ENCODE results near the gene STAM. TPM values are rescaled to one million over a fixed set of nuclear protein-coding genes. Genes with fewer than 3 reads are reported as not detected.

The STAM gene
- polyA plus RNA-seq, 4 donors, result 26.3 to 37.0 (median 32.1) TPM

DNA sequence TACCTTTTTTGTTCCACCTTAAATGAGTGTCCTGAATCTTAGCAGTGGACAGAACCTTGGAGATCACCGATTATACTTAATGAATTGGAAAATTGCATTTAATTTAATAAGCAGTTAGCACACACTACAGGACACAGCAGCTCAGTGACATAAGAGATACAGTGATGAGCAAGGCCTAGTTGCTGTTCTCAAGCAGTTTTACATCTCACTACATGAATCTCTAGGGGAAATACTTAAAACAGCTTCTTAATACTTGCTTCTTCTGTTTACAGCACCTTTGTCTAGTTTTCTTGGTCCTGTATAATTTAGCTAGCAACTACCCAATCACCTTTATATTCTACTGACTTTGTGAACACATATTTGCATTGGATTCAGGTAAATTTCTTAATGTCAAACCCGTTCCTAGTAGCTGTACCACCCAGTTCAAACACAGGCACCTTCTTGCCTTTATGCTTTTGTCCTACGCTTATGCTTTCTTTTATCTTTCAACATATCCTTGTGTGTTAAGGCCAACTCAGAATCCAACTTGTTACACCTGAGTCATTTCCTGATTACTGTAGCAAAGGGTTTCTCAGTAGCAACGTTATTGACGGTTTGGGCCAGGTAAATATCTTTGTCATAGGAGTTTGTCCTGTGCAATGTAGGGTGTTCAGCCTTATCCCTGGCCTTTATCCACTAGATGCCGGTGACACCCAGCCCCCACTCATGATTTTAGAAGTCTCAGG lies 1.8 kb downstream of the STAM start:
- no peak for DNase-seq (ENCODE audit: low read depth in 4 of 4, low spot score in 3 of 4)

DNA sequence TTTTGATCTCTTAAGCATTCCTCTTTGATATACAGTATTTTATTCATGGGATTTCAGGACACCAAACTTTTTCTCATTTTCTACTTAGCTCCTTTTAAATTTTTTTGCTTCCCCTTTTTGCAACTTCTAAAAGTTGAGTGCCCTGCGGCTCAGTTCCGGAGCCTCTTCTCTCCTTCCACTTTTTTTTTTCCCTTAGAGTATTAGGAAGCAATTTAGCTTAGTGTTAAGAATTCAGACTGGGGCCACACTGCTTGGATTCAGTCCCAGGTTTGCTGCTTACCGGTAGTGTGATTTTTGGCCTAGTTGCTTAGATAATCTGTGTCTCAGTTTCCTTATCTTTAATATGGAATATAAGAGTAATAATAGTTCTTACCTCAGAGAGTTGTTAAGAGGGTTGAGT lies 3.4 kb downstream of the STAM start:
- DNase-seq (ENCODE audit: low read depth in 4 of 4, low spot score in 3 of 4), result no peak

DNA sequence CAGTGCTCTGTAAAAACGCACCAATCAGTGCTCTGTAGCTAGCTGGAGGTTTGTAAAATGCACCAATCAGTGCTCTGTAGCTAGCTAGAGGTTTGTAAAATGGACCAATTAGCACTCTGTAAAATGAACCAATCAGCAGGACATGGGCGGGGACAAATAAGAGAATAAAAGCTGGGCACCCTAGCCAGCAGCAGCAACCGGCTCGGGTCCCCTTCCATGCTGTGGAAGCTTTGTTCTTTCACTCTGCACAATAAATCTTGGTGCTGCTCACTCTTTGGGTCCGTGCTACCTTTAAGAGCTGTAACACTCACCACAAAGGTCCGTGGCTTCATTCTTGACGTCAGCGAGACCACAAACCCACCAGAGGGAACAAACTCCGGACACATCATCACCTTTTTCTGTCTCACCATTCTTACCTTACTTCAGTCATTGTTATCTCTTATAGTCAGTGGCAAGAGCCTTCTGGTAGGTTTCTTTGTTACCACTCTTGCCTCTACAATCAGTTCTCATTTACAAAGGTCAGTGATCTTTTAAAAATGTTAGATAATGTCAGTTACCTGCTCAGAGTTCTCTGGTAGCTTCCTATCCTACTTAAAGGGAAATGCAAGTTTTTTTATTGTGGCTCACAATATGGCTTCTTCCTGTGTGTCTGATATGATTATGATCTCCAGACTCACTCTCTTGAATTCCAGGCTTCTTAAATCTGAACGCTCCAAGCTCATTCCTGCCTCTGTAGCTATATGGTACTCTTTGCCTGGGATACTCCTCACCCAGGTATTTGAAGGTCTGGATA lies 4.5 kb downstream of the STAM start:
- no peak for DNase-seq (ENCODE audit: low read depth in 4 of 4, low spot score in 3 of 4)

DNA sequence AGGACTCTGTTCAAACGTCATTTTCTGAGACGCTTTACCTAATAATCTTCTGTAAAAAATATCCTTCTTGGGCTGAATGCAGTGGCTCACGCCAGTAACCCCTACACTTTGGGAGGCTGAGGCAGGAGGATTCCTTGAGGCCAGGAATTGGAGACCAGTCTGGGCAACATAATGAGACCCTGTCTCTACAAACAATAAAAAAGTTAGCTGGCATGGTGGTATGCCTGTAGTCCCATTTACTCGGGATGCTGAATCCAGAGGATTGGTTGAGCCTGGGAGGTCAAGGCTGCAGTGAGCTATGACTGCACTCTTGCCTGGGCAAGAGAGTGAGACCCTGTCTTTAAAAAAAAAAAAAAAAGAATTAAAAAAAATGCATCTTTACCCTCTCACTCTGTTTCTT lies 5.1 kb downstream of the STAM start:
- no peak for DNase-seq (ENCODE audit: low read depth in 4 of 4, low spot score in 3 of 4)

DNA sequence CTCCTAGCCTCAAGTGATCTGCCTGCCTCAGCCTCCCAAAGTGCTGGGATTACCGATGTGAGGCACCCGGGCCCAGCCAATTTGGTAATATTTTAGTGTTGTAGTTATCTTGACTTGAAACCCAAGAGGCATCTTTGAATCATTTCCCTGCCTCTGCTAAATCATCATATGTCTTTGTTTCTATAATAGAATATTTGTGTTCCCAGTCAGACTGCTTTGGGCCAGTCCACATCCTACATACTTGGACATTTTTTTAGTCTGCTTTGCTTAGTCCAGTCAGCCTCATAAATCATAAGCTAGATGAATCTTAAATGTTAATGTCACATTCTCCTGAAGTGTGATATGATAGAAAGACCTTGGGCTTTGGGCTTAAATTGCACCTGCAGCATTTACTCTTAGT lies 5.9 kb downstream of the STAM start:
- no peak for DNase-seq (ENCODE audit: low read depth in 4 of 4, low spot score in 3 of 4)

GRCh38 chr10:17650416-17650815 lies 6.5 kb downstream of the STAM start:
- no peak for DNase-seq (ENCODE audit: low read depth in 4 of 4, low spot score in 3 of 4)

DNA sequence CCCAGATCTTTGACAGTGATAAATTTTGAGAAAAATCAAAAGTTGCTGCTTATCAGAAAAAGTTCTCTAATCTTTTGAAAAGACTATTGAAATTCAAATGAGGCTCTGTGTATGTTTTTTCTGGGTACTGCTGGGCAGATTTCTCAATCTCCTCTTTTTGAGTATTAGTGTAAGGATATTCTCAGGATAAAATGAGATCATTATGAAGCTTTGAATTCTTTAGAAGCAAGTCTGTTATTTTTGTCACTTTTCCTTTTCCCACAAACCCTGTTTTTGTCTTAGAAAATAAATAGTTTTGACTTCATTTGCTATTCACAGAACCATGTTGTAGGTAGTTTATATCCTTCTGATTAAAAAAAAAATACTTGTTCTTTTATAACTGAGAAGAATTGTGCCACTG lies 7.9 kb downstream of the STAM start:
- DNase-seq (ENCODE audit: low read depth in 4 of 4, low spot score in 3 of 4), result no peak

GRCh38 chr10:17652585-17652984 lies 8.6 kb downstream of the STAM start:
- no peak for DNase-seq (ENCODE audit: low read depth in 4 of 4, low spot score in 3 of 4)

DNA sequence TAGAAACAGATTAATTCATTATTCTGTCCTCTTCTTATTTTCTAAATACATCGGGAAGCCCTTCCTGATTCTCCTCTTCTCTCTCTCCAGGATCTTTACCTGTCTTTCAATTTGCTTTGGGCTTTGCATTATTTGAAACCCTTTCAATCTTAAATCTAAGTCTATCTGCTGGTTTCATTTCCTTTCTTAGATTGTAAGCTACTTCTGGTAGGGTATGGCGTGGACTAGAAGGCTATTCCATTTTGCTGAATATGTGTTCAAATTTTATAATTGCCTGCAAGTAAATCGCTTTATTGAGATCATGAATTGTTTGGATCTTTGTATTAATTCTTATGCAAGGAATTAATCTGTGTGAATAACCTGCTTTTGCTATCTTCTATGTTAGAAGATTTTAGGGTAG lies 11.1 kb downstream of the STAM start:
- DNase-seq (ENCODE audit: low read depth in 4 of 4, low spot score in 3 of 4), result no peak

- DNase-seq (ENCODE audit: low read depth in 4 of 4, low spot score in 3 of 4), result no peak
Measured at GRCh38 chr10:17655567-17656146, 11.7 kb downstream of the STAM start.

DNA sequence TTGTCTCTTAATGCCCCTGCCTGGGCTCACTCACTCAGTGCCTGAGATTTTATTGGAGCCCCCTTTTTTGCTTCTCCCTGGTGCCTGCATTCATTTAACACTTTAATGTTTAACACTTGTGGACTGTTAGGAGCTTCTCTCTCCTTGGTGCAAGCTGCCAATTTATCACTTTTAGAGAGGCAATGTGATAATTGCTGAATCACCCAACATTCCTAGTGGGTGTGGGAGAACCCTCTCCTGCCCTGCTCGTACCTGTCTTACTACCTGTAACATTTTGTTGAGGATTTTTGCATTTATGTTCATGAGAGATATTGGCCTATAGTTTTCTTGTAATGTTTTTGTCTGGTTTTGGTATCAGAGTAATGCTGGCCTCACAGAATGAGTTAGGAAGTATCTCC lies 13.2 kb downstream of the STAM start:
- DNase-seq (ENCODE audit: low read depth in 4 of 4, low spot score in 3 of 4), result no peak

DNA sequence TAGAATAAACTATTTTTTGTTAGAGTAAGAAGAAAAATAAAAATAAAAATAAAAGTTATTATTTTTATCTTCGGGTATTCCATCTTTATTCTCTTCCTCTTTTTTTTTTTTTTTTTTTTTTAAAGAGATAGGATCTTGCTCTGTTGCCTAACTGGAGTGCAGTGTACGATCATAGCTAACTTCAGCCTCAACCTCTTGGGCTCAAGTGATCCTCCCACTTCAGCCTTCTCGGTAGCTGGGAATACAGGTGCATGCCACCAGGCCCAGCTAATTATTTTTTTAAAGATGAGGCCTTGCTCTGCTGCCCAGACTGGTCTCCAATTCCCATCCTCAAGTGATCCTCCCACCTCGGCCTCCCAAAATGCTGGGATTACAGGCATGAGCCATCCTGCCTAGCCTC lies 15.4 kb downstream of the STAM start:
- DNase-seq (ENCODE audit: low read depth in 4 of 4, low spot score in 3 of 4), result no peak

- no peak for DNase-seq (ENCODE audit: low read depth in 4 of 4, low spot score in 3 of 4)
Measured at GRCh38 chr10:17660921-17661320, 17.0 kb downstream of the STAM start.

DNA sequence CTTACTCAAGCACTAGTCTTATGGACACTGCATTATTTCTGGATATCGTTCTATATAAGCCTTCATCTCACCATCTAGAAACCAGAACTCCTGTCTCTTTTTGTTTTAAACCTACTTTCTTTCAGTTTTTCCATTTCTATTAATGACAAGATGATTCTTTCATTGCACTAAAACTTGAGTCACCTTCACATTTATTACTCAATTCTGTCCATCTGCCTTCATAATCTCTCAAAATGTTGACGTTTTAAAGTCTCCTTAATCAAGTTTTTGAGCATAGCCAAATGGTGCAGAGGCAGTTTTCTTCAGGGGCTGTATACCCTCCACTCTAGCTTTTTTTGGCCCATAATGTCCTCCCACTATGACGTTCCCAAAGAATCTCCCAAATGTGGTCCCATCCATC lies 17.6 kb downstream of the STAM start:
- no peak for DNase-seq (ENCODE audit: low read depth in 4 of 4, low spot score in 3 of 4)

GRCh38 chr10:17662193-17663138 lies 18.5 kb downstream of the STAM start:
- no peak for DNase-seq (ENCODE audit: low read depth in 4 of 4, low spot score in 3 of 4)

DNA sequence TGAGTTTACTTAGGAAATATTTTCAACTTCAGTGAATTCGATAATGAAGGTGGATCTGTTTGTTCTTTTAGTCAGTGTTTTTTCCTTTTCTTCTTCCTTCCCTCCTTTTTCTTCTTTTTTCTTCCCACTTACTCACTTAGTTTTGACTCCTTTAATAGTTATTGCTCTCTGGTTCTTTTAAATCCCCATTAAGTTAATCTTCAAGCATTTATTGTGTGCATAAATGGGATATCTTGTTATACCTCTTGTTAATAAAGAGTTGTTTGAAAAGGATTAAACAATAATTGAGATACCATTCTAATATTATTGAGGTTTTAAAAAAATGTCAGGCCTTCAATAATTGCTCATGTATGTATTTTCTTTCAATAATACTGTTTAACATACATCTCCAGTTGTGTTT lies 19.5 kb downstream of the STAM start:
- no peak for DNase-seq (ENCODE audit: low read depth in 4 of 4, low spot score in 3 of 4)

DNA sequence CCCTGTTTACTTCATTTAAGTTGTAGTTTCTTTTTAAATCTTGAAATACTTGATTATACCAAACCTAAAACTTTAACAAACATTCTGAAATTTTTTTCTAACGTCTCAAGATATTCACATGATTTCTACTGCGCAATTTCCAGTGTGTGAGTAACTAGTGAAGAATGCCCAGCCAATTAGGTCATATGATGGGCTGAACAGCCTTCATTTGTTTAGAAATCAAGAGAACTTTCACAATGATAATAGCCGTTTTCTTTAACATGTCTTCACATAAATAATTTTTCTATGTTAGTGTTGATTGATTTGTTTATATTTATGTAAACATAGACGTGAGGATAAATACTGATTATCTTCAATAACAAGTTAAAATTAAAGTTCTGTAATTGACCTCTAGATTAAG lies 21.8 kb downstream of the STAM start:
- DNase-seq (ENCODE audit: low read depth in 4 of 4, low spot score in 3 of 4), result no peak

GRCh38 chr10:17668435-17669184 lies 24.7 kb downstream of the STAM start:
- DNase-seq (ENCODE audit: low read depth in 4 of 4, low spot score in 3 of 4), result no peak

DNA sequence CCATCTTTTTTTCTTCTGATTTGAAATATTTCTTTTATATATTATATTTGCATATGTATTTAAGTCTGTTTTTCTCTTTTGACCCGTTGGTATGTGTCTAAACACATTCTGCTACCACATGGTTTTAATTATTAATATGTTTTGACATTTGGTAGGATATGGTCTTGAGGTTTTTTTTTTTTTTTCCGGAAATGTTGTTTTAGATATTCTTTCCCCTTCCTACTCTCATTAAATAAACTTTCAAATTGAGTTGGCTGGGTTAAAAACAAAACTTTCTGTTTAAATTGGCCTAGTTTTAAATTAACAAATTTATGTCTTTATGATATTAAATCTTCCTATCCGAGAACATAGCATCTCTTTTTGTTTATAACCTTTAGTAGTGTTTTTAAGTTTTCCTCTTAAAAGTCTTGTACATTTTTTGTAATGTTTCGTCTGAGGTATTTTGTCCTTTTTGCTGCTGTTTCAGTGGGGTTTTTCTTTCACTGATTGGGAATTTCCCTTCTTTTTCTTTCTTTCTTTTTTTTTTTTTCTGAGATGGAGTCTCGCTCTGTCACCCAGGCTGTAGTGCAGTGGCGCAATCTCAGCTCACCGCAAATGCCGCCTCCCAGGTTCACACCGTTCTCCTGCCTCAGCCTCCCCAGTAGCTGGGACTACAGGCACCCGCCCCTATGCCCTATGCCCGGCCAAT lies 25.4 kb downstream of the STAM start:
- DNase-seq (ENCODE audit: low read depth in 4 of 4, low spot score in 3 of 4), result no peak

DNA sequence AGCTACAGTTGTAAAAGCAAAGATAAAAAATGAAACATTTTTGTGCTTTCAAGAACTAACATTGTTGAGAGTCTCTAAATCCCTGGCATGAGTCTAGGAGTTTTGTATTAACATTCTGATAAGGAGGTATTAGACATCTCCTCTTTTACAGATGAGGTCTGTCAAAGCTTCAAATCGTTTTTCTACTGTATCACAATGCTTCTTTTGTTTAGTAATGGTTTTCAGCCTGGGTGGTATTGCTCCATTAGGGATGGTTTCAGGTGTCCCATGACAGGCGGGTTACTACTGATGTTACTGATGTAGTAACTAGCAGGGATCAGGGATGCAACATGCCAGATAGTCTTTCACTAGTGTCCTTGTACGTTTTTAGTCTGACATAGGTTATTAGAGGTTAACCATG lies 27.4 kb downstream of the STAM start:
- no peak for DNase-seq (ENCODE audit: low read depth in 4 of 4, low spot score in 3 of 4)

Data from left renal pelvis (tissue), 4 donors.